Upper lobe of left lung (tissue), 6 donors: Measurements from ENCODE around the gene STAT3. TPM values are rescaled to one million over a fixed set of nuclear protein-coding genes. Genes with fewer than 3 reads are reported as not detected.
"Not testable (repeated sequence)": the region's sequence is repeated elsewhere in the genome, so short reads cannot be mapped to it uniquely, and the experiment has no call there.

Experiments
- ATAC-seq, 2 donors: fragments of 200-7000 bp; cut with Tn5 transposase; one replicate each; pipeline ENCODE4 v1.9.1; 2022; ENCODE audit warnings: mild to moderate bottlenecking in 2 of 2, moderate library complexity in 2 of 2; ENCODE audit not compliant: low FRiP score in 2 of 2
- DNase-seq, 2 donors: peaks; one replicate each; pipeline ENCODE4 v3.0.0-alpha.2; 2019 to 2020
- H3K27ac ChIP-seq, 4 donors: fragments of 200-600 bp; sonication (generic); one replicate each; pipeline ENCODE4 v1.5.1; 2016 to 2019
- H3K27me3 ChIP-seq, 4 donors: fragments of 200-600 bp; sonication (generic); one replicate each; pipeline ENCODE4 v1.5.1; 2017 to 2019
- H3K36me3 ChIP-seq, 4 donors: fragments of 200-600 bp; sonication (generic); one replicate each; pipeline ENCODE4 v1.5.1; 2016 to 2019
- H3K4me1 ChIP-seq, 4 donors: fragments of 200-600 bp; sonication (generic); one replicate each; pipeline ENCODE4 v1.5.1; 2018 to 2019
- H3K4me3 ChIP-seq, 4 donors: fragments of 200-600 bp; sonication (generic); one replicate each; pipeline ENCODE4 v1.5.1; 2017 to 2019; ENCODE audit warnings: mild to moderate bottlenecking in 2 of 4, moderate library complexity in 1 of 4
- H3K9me3 ChIP-seq, 4 donors: fragments of 200-600 bp; sonication (generic); one replicate each; pipeline ENCODE4 v1.5.1; 2018 to 2019
- CTCF ChIP-seq, 6 experiments: fragments of 450-650 bp in 4 of 6; fragments of 200-600 bp in 2 of 6; sonication (generic) in 2 of 6; IDR thresholded peaks; one replicate each; pipeline ENCODE4 v1.5.1; 2016 to 2019; ENCODE audit warnings: antibody characterized with exemption in 6 of 6
- EP300 ChIP-seq, 4 donors: sonication (generic); formaldehyde crosslinking; IDR thresholded peaks; one replicate each; pipeline ENCODE4 v1.5.1; 2017; ENCODE audit warnings: antibody characterized with exemption in 4 of 4, control low read depth in 2 of 4
- POLR2A ChIP-seq, 4 donors: fragments of 450-650 bp; IDR thresholded peaks; one replicate each; pipeline ENCODE4 v1.5.1; 2016 to 2017; ENCODE audit warnings: antibody characterized with exemption in 4 of 4, mild to moderate bottlenecking in 2 of 4
- POLR2AphosphoS5 ChIP-seq, 2 donors: sonication (generic); formaldehyde crosslinking; IDR thresholded peaks; one replicate each; pipeline ENCODE4 v1.5.1; 2017; ENCODE audit warnings: antibody characterized with exemption in 2 of 2
- WGBS, 2 donors: methylation state at CpG; one replicate each; pipeline ENCODE4 v1.1.5; 2017 to 2018; 5-methylcytosine and 5-hydroxymethylcytosine counted together
- total RNA-seq, 6 donors: library from RNA; depleted of rRNA in 4 of 6; stranded (reverse); fragments of >200 nt in 4 of 6; gene quantifications; one replicate each; pipeline versions ENCODE4 v1.1.0 to v1.2.1, GENCODE V29; 2016 to 2021
- donor health status: DM: no; HTN: no; CAD: no; lungs with moderate emphysema.
- donor health status: DM: no; HTN: yes; CAD: no; lungs with severe emphysema.

Gene STAT3
- total RNA-seq, 6 donors from 2014 or later, result 228 to 335 (median 264) TPM

GRCh38 chr17:42422412-42422957, 34.2 kb upstream of the STAT3 start:
- Histone ChIP-seq H3K4me3 (peak overlapping the region; percentile 63 to 75 (median 66)), H3K4me1 (peaks cover 30 to 58% (median 38%) of the 10 kb centered on the region in 4 donors), H3K27ac (peak overlapping the region; percentile 87 to 95 (median 92)), H3K27me3 (peaks cover 0 to 4% (median 2%) of the 10 kb centered on the region in 4 donors), H3K9me3 (no peaks in the 10 kb centered on the region), H3K36me3 (no peaks in the 10 kb centered on the region)
- DNase-seq, result peak in 1 of 2 donors; percentile 89
- TF ChIP-seq EP300 (IDR thresholded peaks at IDR 0.05), result no peak
- no peak for TF ChIP-seq POLR2A (IDR thresholded peaks at IDR 0.05)
- TF ChIP-seq CTCF (IDR thresholded peaks at IDR 0.05), result no peak
- no peak for TF ChIP-seq POLR2AphosphoS5 (IDR thresholded peaks at IDR 0.05)
- ATAC-seq, result peak; percentile 34 to 56
- 0% methylated on average over 16 of the region's 44 CpGs; no CpG with 5 or more reads in 1 of the 2 donors for WGBS, 2 donors

- H3K27ac ChIP-seq, result peak overlapping the region; percentile 87 to 95 (median 92)
- peak overlapping the region; percentile 63 to 75 (median 66) for H3K4me3 ChIP-seq
- H3K9me3 ChIP-seq, result no peaks in the 10 kb centered on the region
- H3K4me1 ChIP-seq, result peaks cover 35 to 63% (median 45%) of the 10 kb centered on the region in 4 donors
- H3K36me3 ChIP-seq, result no peaks in the 10 kb centered on the region
- TF ChIP-seq EP300 (IDR thresholded peaks at IDR 0.05) (no peak), POLR2AphosphoS5 (IDR thresholded peaks at IDR 0.05) (peak in 1 of 2 donors; percentile 5)
- DNase-seq (peak in 1 of 2 donors; percentile 90), ATAC-seq (peak; percentile 44 to 80)
- H3K27me3 ChIP-seq, result peaks cover 0 to 4% (median 2%) of the 10 kb centered on the region in 4 donors
- 0% methylated on average over 19 of the region's 59 CpGs; no CpG with 5 or more reads in 1 of the 2 donors for WGBS, 2 donors
Measured at GRCh38 chr17:42421507-42422338, 33.5 kb upstream of the STAT3 start.

- Histone ChIP-seq H3K36me3 (no peaks in the 10 kb centered on the region), H3K27me3 (peaks cover 0 to 4% (median 2%) of the 10 kb centered on the region in 4 donors), H3K4me3 (peak overlapping the region; percentile 63 to 75 (median 66)), H3K27ac (peak overlapping the region; percentile 87 to 95 (median 92)), H3K4me1 (peaks cover 38 to 69% (median 50%) of the 10 kb centered on the region in 4 donors), H3K9me3 (no peaks in the 10 kb centered on the region)
- TF ChIP-seq POLR2AphosphoS5 (IDR thresholded peaks at IDR 0.05) (peak in 1 of 2 donors; percentile 3), EP300 (IDR thresholded peaks at IDR 0.05) (no peak)
- no peak for DNase-seq
- 9 to 32% methylated on average over 4 to 6 of the region's 6 CpGs for WGBS, 2 donors
- ATAC-seq, result no peak
Measured at GRCh38 chr17:42421136-42421506, 32.9 kb upstream of the STAT3 start.

- H3K27me3 ChIP-seq, ATAC-seq, H3K9me3 ChIP-seq, H3K36me3 ChIP-seq, DNase-seq: not testable (repeated sequence)
- H3K27ac ChIP-seq, result peak overlapping the region in 2 of 4 donors; percentile 92 to 95
- H3K4me1 ChIP-seq, result peaks cover 57 to 87% (median 71%) of the 10 kb centered on the region in 4 donors
- H3K4me3 ChIP-seq, result peak overlapping the region in 1 of 4 donors; percentile 13
- 59 to 62% methylated on average over 5 of the region's 5 CpGs for WGBS, 2 donors
Measured at GRCh38 chr17:42417981-42418380, 29.7 kb upstream of the STAT3 start.

GRCh38 chr17:42414704-42415409, 26.6 kb upstream of the STAT3 start:
- H3K27ac ChIP-seq, result peak overlapping the region; percentile 72 to 95 (median 84)
- peak overlapping the region in 3 of 4 donors; percentile 0 to 26 (median 22) for H3K4me3 ChIP-seq
- no peak for TF ChIP-seq CTCF (IDR thresholded peaks at IDR 0.05)
- peak in 1 of 4 donors; percentile 55 for TF ChIP-seq POLR2A (IDR thresholded peaks at IDR 0.05)
- peak in 1 of 2 donors; percentile 53 for TF ChIP-seq POLR2AphosphoS5 (IDR thresholded peaks at IDR 0.05)
- H3K36me3 ChIP-seq, result peaks cover 0 to 4% (median 0%) of the 10 kb centered on the region in 4 donors
- peaks cover 59 to 90% (median 77%) of the 10 kb centered on the region in 4 donors for H3K4me1 ChIP-seq
- H3K27me3 ChIP-seq, result no peaks in the 10 kb centered on the region
- ATAC-seq (peak in 1 of 2 donors; percentile 87), DNase-seq (peak in 1 of 2 donors; percentile 86)
- 23 to 25% methylated on average over 4 to 6 of the region's 7 CpGs for WGBS, 2 donors
- H3K9me3 ChIP-seq, result no peaks in the 10 kb centered on the region
